ENCODE measurements around the gene LRIT3. TPM values are rescaled to one million over a fixed set of nuclear protein-coding genes. Genes with fewer than 3 reads are reported as not detected.

The LRIT3 gene
- total and polyA plus RNA-seq, 2 of the 13 experiments (the other 11 are each of a cell fraction or from before 2014, with no cell fraction given) = 0.03 TPM; not detected in 1

DNA sequence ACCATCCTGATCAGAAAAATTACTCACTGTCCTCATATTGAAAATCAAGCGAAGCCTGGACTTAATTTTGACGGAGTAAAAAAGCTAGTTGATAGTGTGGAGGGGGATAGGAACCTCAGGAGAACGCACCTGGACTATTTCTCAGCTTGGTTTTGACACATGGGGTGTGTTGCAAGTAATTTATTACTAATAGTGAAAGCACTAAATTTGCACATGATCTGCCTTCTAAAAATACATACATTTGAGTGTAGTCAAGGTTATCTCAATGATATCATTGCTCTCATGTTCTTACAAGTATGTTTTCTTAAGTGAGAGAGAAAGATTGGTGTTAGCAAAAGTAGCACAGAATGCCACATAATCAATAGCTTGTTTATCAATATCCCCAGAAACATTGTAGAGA lies 29.5 kb downstream of the LRIT3 start:
- intact Hi-C loops (cut with micrococcal nuclease; ENCODE audit: unreplicated experiment) (no loop called here), in situ Hi-C loops (cut with HindIII; ENCODE audit: extremely low pct_ligation_motif_present, low pct_unique_long_range_greater_than_20kb) (no loop called here)
- ATAC-seq (no peak), FAIRE-seq (no peak), DNase-seq (ENCODE audit: low spot score) (no peak)
- Histone ChIP-seq H3K79me2 (ENCODE audit: insufficient read depth, low read length) (no peaks in the 10 kb centered on the region), H3K9ac (ENCODE audit: insufficient read depth, low read depth, low read length) (no peak overlapping the region), H3K4me3 (replicated peaks in 1 of 3; ENCODE audit: insufficient read depth in 1 of 3, low read depth in 2 of 3, low read length in 3 of 3) (no peak overlapping the region), H4K20me1 (ENCODE audit: insufficient read depth, low read length) (no peaks in the 10 kb centered on the region), H3K4me1 (ENCODE audit: insufficient read depth, low read length) (no peaks in the 10 kb centered on the region), H2AFZ (ENCODE audit: low read length) (no peak overlapping the region), H3K27me3 (ENCODE audit: control insufficient read depth in 1 of 2, insufficient read depth in 2 of 2, low read length in 2 of 2) (peaks cover 0 to 8% of the 10 kb centered on the region in 2 experiments; a peak in 2 of 5 replicates), H3K4me2 (ENCODE audit: low read depth, low read length) (no peak overlapping the region), H3K27ac (ENCODE audit: extremely low read length, insufficient read depth, low read length) (no peak overlapping the region), H3K36me3 (replicated peaks in 1 of 2; ENCODE audit: control insufficient read depth in 1 of 2, insufficient read depth in 2 of 2, low read length in 2 of 2) (no peaks in the 10 kb centered on the region), H3K9me3 (ENCODE audit: low read length) (no peaks in the 10 kb centered on the region)
- CTCF ChIA-PET (ENCODE audit: low intra/inter-chr PET ratio, low total read pairs) = no interaction called here
- WGBS (ENCODE audit: low lambda C conversion rate) = 0% methylated on average over 3 of the region's 3 CpGs
- TF ChIP-seq YEATS2 (CRISPR knock-in tag; IDR thresholded peaks at IDR 0.05; ENCODE audit: borderline replicate concordance) (no peak), HNRNPLL (IDR thresholded peaks at IDR 0.05; ENCODE audit: low read depth, low read length, poor library complexity, severe bottlenecking) (no peak), NFIC (IDR thresholded peaks at IDR 0.05; ENCODE audit: low read length) (no peak), ZNF124 (CRISPR knock-in tag; IDR thresholded peaks at IDR 0.05) (no peak), ZNF430 (CRISPR knock-in tag; IDR thresholded peaks at IDR 0.05) (no peak)
- TF ChIP-seq, protein P1, sequence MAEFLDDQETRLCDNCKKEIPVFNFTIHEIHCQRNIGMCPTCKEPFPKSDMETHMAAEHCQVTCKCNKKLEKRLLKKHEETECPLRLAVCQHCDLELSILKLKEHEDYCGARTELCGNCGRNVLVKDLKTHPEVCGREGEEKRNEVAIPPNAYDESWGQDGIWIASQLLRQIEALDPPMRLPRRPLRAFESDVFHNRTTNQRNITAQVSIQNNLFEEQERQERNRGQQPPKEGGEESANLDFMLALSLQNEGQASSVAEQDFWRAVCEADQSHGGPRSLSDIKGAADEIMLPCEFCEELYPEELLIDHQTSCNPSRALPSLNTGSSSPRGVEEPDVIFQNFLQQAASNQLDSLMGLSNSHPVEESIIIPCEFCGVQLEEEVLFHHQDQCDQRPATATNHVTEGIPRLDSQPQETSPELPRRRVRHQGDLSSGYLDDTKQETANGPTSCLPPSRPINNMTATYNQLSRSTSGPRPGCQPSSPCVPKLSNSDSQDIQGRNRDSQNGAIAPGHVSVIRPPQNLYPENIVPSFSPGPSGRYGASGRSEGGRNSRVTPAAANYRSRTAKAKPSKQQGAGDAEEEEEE (CRISPR knock-in tag; IDR thresholded peaks at IDR 0.05; ENCODE audit: borderline replicate concordance) = no peak
- TF ChIP-seq, protein P2, sequence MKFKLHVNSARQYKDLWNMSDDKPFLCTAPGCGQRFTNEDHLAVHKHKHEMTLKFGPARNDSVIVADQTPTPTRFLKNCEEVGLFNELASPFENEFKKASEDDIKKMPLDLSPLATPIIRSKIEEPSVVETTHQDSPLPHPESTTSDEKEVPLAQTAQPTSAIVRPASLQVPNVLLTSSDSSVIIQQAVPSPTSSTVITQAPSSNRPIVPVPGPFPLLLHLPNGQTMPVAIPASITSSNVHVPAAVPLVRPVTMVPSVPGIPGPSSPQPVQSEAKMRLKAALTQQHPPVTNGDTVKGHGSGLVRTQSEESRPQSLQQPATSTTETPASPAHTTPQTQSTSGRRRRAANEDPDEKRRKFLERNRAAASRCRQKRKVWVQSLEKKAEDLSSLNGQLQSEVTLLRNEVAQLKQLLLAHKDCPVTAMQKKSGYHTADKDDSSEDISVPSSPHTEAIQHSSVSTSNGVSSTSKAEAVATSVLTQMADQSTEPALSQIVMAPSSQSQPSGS (CRISPR knock-in tag; IDR thresholded peaks at IDR 0.05) = no peak
- no TSS peak for BruUV-seq (replicated peaks)
- POLR2A ChIA-PET = no interaction called here

All from HepG2 (cell line).